GM10248 (cell line): Measurements from ENCODE around the gene TECR.

ENCODE experiments used
- CTCF ChIA-PET: fragments of 300-600 bp; sonication (Branson Sonifier 250); formaldehyde crosslinking; extraction: SDS; loops from one replicate; lab custom pipeline; 2021; ENCODE audit warnings: antibody characterized with exemption; lab: Yijun Ruan, JAX
- POLR2A ChIA-PET: fragments of 350-650 bp; sonication (Branson Sonifier 250); formaldehyde crosslinking; extraction: SDS; loops from one replicate; lab custom pipeline; 2020; ENCODE audit warnings: antibody characterized with exemption; lab: Yijun Ruan, JAX
- DNase-seq: peaks from one replicate; pipeline ENCODE4 v3.0.0; 2012; ENCODE audit errors: extremely low spot score
- CTCF ChIP-seq: IDR thresholded peaks from 2 replicates; pipeline ENCODE4 v1.5.1; 2012; ENCODE audit warnings: mild to moderate bottlenecking, low read depth; ENCODE audit errors: extremely low read depth, missing control alignments, control extremely low read depth

Gene TECR

GRCh38 chr19:14529254-14530004 lies at the start of gene TECR:
TSS of gene TECR (plus strand) at chr19:14529594. CDS start at chr19:14529697, 103 bp downstream.
- TF ChIP-seq CTCF: no peak
- CTCF ChIA-PET: interaction anchor here (1.1 to 2.8 kb wide), 3 partner anchors 8 to 27 kb away, joined by 3 to 10 read pairs (median 5); partner anchors contain the start of gene DNAJB1
- DNase-seq: peak; percentile 99
- POLR2A ChIA-PET: interaction anchor here (1.0 kb wide), 1 partner anchor 11 kb away, joined by 3 read pairs; the partner anchor contains the start of gene DNAJB1

- CTCF ChIA-PET: interaction anchor here (0.6 to 6.0 kb wide), 36 partner anchors 8 to 409 kb away, joined by 3 to 50 read pairs (median 4); partner anchors contain the start of genes ASF1B, GIPC1 and PKN1
- DNase-seq: peak; percentile 87
- peak; percentile 98 for TF ChIP-seq CTCF
- POLR2A ChIA-PET: no interaction called here
Measured at GRCh38 chr19:14479975-14480699, 49.3 kb upstream of the TECR start.

GRCh38 chr19:14480700-14481079 lies 48.7 kb upstream of the TECR start:
- POLR2A ChIA-PET: no interaction called here
- CTCF ChIA-PET: interaction anchor here (0.6 to 6.0 kb wide), 37 partner anchors 8 to 409 kb away, joined by 3 to 50 read pairs (median 4); partner anchors contain the start of genes ASF1B, GIPC1 and PKN1
- TF ChIP-seq CTCF: no peak
- no peak for DNase-seq

- no peak for DNase-seq
- no peak for TF ChIP-seq CTCF
- POLR2A ChIA-PET: interaction anchor here (0.7 kb wide), 1 partner anchor 345 kb away, joined by 3 read pairs; no protein-coding TSS in a partner anchor
- CTCF ChIA-PET: interaction anchor here (1.1 to 6.0 kb wide), 8 partner anchors 10 to 283 kb away, joined by 3 to 50 read pairs (median 10); partner anchors contain the start of genes GIPC1 and PKN1
Measured at GRCh38 chr19:14482172-14482941, 47.0 kb upstream of the TECR start.

GRCh38 chr19:14487370-14488125 lies 41.8 kb upstream of the TECR start:
- POLR2A ChIA-PET: interaction anchor here (0.6 to 1.0 kb wide), 2 partner anchors 22 to 37 kb away, joined by 3 to 7 read pairs; no protein-coding TSS in a partner anchor
- no peak for TF ChIP-seq CTCF
- no peak for DNase-seq
- CTCF ChIA-PET: interaction anchor here (0.8 to 3.8 kb wide), 10 partner anchors 8 to 139 kb away, joined by 3 to 28 read pairs (median 4); partner anchors contain the start of gene GIPC1
